ENCODE results near the gene LCMT2. TPM values are rescaled to one million over a fixed set of nuclear protein-coding genes. Genes with fewer than 3 reads are reported as not detected.

Gene LCMT2, protein sequence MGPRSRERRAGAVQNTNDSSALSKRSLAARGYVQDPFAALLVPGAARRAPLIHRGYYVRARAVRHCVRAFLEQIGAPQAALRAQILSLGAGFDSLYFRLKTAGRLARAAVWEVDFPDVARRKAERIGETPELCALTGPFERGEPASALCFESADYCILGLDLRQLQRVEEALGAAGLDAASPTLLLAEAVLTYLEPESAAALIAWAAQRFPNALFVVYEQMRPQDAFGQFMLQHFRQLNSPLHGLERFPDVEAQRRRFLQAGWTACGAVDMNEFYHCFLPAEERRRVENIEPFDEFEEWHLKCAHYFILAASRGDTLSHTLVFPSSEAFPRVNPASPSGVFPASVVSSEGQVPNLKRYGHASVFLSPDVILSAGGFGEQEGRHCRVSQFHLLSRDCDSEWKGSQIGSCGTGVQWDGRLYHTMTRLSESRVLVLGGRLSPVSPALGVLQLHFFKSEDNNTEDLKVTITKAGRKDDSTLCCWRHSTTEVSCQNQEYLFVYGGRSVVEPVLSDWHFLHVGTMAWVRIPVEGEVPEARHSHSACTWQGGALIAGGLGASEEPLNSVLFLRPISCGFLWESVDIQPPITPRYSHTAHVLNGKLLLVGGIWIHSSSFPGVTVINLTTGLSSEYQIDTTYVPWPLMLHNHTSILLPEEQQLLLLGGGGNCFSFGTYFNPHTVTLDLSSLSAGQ
- 5.7 to 8.2 TPM (median 7.4 TPM) in 5 replicates for total RNA-seq (2022; extraction: Qiagen RNA extraction; ENCODE audit: low read depth)

DNA sequence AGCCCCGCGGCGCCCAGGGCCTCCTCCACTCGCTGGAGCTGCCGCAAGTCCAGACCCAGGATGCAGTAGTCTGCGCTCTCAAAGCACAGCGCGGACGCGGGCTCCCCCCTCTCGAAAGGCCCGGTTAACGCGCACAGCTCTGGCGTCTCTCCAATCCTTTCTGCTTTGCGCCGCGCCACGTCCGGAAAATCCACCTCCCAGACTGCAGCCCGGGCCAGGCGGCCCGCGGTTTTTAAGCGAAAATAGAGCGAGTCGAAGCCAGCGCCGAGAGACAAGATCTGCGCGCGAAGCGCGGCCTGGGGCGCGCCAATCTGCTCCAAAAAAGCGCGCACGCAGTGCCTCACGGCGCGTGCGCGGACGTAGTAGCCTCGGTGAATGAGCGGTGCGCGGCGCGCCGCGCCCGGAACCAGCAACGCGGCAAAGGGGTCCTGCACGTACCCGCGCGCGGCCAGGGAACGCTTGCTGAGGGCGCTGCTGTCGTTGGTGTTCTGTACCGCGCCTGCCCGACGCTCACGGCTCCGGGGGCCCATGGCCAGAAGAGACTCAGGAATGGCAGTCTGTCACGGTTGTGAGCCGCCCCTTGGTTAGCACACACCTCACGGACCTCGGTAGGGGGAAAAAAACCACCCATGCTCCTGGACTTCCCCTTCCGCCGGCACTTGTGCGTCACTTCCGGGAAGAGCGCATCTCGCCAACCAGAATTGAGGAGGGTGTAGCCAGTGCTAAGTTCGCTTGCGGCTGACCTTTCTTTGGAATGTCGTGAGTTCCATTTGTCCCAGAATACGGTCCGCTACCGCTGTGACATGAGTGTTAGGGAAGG is at the start of gene LCMT2:
Gene LCMT2, minus strand, starts transcription at position 614 of the 820 bp plus-strand sequence. Its CDS starts 84 bp downstream, at position 530.

DNA sequence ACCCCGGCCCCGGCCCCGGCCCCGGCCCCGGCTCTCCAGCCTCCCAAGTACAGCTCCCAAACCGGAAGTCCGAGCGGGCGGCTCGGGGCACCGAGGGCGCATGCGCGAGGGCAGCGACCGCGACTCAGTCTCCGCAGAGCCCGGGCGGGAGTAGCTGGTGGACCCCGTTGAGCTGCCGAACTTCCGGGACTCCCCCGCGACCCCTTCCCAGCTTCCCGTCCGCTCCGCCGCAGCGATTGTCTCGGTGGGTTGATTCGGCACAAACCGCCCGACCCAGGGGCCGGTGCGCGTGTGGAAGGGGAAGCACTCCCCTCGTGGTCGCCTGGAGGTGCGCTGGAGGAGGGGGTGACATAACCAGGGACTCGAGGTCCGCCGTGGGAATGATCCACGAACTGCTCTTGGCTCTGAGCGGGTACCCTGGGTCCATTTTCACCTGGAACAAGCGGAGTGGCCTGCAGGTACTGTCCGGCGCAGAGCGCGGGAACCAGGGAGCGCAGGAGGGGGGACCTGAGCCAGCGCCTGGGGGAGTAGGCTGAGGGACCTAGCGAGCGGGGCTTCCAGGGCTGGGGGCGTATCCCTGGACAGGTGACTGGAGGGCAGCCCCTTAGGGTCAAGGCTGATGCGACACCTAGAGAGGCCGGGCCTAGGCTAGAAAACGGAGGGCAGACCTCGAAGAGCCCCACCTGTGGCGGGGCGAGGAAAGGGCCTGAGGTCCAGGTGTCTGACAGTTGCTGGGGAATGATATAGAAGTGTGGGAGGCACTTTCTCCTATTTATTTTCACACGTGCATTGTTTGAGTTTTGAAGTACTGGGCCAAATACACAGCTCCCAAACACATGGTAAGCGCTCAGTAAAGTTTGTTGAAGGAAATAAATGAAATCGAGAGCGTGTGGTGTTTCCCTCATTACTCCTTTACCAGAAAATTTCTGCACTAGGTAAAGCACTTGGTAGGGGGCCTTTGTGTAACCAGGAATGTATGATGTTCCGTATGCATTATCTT is 40.9 kb upstream of the LCMT2 start, which contains the start of the genes TUBGCP4 and ZSCAN29:
Gene TUBGCP4, plus strand, starts transcription at position 127 of the 1,000 bp plus-strand sequence. Its CDS starts 254 bp downstream, at position 381.
Gene ZSCAN29, minus strand, starts transcription at position 69 of the 1,000 bp plus-strand sequence. CDS start 1,130 bp downstream, outside the sequence.

DNA sequence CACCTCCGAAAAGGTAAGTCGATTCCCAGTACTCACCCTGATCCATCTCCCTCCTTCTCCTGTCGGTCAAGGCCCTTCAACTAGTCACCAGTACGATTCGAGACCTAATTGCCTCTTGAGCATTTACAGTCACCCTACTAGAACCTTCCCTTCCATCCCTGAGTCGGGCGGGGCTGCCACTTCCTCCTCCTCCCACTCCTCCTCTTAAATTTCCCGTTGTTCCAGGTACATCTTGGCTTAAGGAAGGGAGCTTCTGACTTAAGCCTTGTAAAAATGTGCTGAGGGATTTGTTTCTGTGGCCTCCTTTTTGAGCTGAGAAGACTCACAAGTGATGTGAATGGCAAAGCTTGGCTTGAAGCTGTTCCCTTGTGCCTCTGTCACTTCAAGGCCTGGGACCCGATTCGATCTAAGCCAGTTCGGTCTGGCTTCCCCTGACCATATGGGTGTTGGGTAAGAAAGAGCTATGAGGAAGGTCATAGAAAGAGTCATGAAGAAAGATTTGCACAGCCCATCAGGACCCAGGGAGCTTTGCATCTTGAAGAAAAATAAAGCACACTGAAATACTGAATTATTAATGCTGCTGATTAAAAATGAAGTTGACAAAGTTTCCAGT is 28.1 kb downstream of the LCMT2 start, which contains the start of gene TGM7:
Gene TGM7, minus strand, starts transcription at position 51 of the 613 bp plus-strand sequence.

Other genes starting within 250 kb of the LCMT2 start
- gene UBR1, start 224.5 kb downstream of the LCMT2 start, total RNA-seq (2022; extraction: Qiagen RNA extraction; ENCODE audit: low read depth), result 4.3 to 5.5 TPM (median 4.4 TPM) in 5 replicates
- 5.8 to 9.7 TPM (median 8.0 TPM) in 5 replicates for gene TMEM62, start 197.0 kb downstream of the LCMT2 start, total RNA-seq (2022; extraction: Qiagen RNA extraction; ENCODE audit: low read depth)
- gene CCNDBP1, start 145.2 kb downstream of the LCMT2 start, total RNA-seq (2022; extraction: Qiagen RNA extraction; ENCODE audit: low read depth), result 23.4 to 31.0 TPM (median 25.4 TPM) in 5 replicates
- not detected in 5 replicates for gene EPB42, start 109.6 kb downstream of the LCMT2 start, total RNA-seq (2022; extraction: Qiagen RNA extraction; ENCODE audit: low read depth)
- gene TGM5, start 63.6 kb downstream of the LCMT2 start, total RNA-seq (2022; extraction: Qiagen RNA extraction; ENCODE audit: low read depth), result not detected in 5 replicates
- gene TGM7, start 28.3 kb downstream of the LCMT2 start, total RNA-seq (2022; extraction: Qiagen RNA extraction; ENCODE audit: low read depth), result not detected in 5 replicates
- gene ZSCAN29, start 40.5 kb upstream of the LCMT2 start, total RNA-seq (2022; extraction: Qiagen RNA extraction; ENCODE audit: low read depth), result 7.1 to 12.5 TPM (median 9.3 TPM) in 5 replicates
- gene TUBGCP4, start 40.5 kb upstream of the LCMT2 start, total RNA-seq (2022; extraction: Qiagen RNA extraction; ENCODE audit: low read depth), result 4.1 to 8.3 TPM (median 6.6 TPM) in 5 replicates
- gene TP53BP1, start 162.6 kb upstream of the LCMT2 start, total RNA-seq (2022; extraction: Qiagen RNA extraction; ENCODE audit: low read depth), result 17.4 to 21.4 TPM (median 20.6 TPM) in 5 replicates
- 0.62 to 0.81 TPM (median 0.78 TPM) in 5 replicates for gene MAP1A, start 187.0 kb upstream of the LCMT2 start, total RNA-seq (2022; extraction: Qiagen RNA extraction; ENCODE audit: low read depth)